KOPT-K1 (cell line): ENCODE results near the gene NDRG2.
A peak's percentile ranks its signal among the peaks of the same experiment; 100 is the strongest.
"Not testable (repeated sequence)": the region's sequence is repeated elsewhere in the genome, so short reads cannot be mapped to it uniquely, and the experiment has no call there.

Source experiments
- H3K27ac ChIP-seq: fragments of 200-600 bp; sonication (generic); 2 replicates; pipeline ENCODE4 v1.5.1; 2016; ENCODE audit warnings: antibody characterized with exemption, mild to moderate bottlenecking, low read depth, low read length; ENCODE audit not compliant: poor library complexity, severe bottlenecking
- H3K36me3 ChIP-seq: fragments of 200-600 bp; sonication (generic); 2 replicates; pipeline ENCODE4 v1.5.1; 2017; ENCODE audit warnings: antibody characterized with exemption, mild to moderate bottlenecking, low read length, moderate library complexity; ENCODE audit not compliant: insufficient read depth
- H3K9me3 ChIP-seq: fragments of 200-600 bp; sonication (generic); 2 replicates; pipeline ENCODE4 v1.5.1; 2017; ENCODE audit warnings: antibody characterized with exemption, low read length, mild to moderate bottlenecking; ENCODE audit not compliant: insufficient read depth, poor library complexity, severe bottlenecking

The NDRG2 gene

GRCh38 chr14:21014761-21015190 lies 10.1 kb downstream of the NDRG2 start:
- no peaks in the 10 kb centered on the region for H3K36me3 ChIP-seq
- H3K27ac ChIP-seq: no peak overlapping the region
- no peaks in the 10 kb centered on the region for H3K9me3 ChIP-seq

DNA sequence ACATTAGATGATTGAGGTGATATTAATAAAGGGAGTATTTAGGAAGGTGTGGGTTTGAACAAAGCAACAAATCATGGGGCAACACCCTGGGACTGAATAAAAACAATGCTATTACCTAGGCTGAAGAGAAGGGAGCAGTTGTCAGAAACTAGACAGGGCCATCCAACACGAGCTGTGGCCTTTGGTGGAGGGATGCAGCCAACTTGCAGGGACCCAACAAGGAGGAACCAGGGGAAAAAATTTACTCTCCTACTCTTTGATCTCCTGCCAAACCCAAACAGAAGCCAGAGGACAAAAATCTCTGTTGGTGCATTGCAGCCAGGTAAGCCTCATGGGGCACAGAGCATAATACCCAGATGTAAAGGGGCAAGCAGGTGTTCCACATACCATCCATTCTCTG lies 13.7 kb downstream of the NDRG2 start:
- no peaks in the 10 kb centered on the region for H3K36me3 ChIP-seq
- H3K27ac ChIP-seq: no peak overlapping the region
- no peaks in the 10 kb centered on the region for H3K9me3 ChIP-seq

DNA sequence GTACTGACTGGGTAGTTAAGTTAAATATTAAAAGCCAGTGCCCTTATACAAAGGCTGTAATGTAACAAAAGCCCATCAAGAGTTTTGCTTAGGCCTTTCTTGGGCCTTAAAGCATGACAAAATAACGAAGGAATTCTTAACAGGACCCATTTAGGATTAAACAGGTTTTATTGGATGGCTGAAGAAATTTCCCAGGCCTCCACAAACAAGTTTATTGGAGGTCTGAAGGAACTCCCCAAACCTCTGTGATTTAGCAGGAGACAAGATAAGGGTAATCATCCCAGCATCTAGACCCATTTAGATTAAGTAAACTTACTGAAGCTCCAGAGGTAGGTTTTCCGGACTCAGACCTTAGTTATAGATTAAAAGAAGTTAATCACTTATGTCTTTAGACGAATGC lies 15.1 kb downstream of the NDRG2 start:
- H3K9me3 ChIP-seq, H3K36me3 ChIP-seq, H3K27ac ChIP-seq: not testable (repeated sequence)

DNA sequence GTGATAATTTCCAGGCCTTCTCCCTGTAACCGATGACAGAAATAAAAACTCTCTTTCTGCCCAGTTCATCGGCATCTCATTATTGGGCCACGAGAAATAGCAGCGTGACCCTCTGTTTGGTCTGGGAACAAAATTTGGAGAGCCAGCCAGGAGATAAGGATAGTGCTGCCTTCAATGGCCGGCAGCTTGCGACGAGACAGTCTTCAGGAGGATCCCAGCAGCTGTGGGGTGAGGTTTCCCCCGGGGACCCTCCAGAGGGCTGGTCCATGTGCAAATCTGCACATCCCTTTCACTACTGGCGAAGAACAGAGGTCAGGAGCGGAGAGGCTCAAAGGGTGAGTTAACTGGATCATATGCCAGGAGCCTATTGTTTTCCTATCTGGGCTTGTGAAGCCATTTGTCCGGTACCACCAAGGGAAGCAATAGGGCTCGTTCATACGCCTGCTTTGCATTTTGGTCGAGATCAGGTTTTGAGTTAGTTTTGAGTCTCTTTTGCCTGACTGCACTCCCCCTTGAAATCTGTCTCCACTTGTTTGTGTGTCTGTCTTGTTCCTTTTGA lies 21.0 kb downstream of the NDRG2 start:
- H3K36me3 ChIP-seq: no peaks in the 10 kb centered on the region
- H3K27ac ChIP-seq: no peak overlapping the region
- no peaks in the 10 kb centered on the region for H3K9me3 ChIP-seq

DNA sequence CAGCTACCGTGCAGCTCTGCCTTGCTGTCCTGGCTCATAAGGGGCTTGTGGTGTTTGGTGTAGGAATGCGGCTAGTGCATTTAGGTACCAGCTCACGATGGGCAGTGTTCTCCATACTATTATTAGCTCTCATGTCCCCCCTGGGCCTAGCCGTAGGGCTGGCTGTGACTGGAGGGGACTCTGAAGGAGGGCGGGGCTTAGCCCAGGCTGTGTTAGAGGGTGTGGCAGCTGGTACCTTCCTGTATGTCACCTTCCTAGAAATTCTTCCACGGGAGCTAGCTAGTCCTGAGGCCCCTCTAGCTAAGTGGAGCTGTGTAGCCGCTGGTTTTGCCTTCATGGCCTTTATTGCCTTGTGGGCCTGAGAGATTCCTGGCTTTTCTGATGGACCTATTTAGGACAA lies 23.6 kb downstream of the NDRG2 start:
- Histone ChIP-seq H3K36me3 (peaks cover 11% of the 10 kb centered on the region), H3K9me3 (no peaks in the 10 kb centered on the region), H3K27ac (no peak overlapping the region)

DNA sequence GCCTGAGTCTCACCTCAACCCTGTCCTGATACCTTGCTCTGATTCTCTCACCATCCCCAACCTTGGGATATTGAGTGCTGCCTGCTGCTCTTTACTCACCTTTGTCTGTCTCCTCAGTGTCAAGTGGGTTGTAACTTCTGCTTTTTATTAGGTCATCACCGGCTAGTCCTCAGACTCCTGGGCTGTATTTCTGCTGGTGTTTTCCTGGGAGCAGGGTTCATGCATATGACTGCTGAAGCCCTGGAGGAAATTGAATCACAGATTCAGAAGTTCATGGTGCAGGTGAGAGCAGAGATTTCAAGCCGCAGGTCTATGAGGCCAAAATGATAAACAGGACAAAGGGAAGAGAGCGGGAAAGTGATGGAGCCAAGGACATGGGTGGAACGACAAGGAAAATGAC lies 25.3 kb downstream of the NDRG2 start:
- H3K36me3 ChIP-seq: peaks cover 28% of the 10 kb centered on the region
- H3K9me3 ChIP-seq: no peaks in the 10 kb centered on the region
- no peak overlapping the region for H3K27ac ChIP-seq

DNA sequence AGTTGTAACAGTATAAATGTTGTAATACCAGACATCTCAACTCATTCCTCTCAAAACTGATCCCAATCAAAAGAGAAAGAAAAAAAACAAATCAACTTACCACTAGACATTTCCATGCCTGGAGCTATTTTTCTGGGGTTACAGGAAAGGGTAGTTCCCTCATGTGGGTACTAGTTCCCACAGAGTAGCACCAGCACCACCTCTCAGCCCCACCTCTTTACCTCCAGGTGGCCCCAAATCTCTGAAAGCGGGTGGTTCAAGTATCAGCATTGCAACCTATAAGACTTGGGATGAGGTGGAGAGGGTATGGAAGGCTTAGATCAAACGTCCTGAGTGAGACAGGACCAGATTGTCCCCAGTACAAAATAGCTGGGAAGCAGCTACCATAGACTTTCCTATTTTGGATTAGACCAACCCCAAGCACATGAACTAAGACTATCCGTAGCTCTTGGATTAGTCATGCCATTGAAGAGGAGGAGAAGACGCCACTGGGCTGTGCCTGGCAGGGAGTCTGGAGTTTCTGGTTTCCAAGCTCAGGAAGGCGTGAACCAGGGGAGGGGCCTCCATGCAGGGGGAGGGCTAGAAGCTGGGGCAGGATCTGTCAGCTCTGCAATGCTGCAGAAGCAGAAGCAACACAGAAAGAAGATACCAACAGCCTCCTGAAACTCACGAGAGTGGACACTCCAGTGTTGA lies 26.0 kb downstream of the NDRG2 start, which contains the start of gene SLC39A2:
SLC39A2 (plus strand) TSS at position 620 of the 693 bp plus-strand sequence. CDS start 154 bp downstream, outside the sequence.
- Histone ChIP-seq H3K27ac (no peak within 1 kb of the TSS), H3K36me3 (peaks cover 35% of the 10 kb centered on the region), H3K9me3 (no peaks in the 10 kb centered on the region)

DNA sequence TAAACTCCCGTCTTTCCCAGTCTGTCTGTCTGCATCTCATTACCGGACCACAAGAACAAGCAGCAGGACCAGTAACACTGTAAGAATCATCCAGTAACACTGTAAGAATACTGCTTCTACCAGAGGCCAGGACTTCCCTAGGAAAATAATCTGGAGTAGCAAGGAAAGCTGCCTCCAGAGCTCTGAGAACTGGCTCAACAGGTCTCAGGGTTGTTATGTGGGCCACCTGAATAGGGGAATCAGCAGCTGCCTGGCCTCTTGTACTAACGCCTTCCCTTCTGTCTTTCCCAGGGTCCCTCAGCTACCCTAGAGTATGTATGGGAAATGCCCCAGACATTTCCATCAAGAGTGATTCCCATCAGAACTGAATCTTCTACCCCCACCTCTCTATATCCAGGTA lies 26.7 kb downstream of the NDRG2 start:
- Histone ChIP-seq H3K9me3 (no peaks in the 10 kb centered on the region), H3K36me3 (peaks cover 42% of the 10 kb centered on the region), H3K27ac (no peak overlapping the region)

DNA sequence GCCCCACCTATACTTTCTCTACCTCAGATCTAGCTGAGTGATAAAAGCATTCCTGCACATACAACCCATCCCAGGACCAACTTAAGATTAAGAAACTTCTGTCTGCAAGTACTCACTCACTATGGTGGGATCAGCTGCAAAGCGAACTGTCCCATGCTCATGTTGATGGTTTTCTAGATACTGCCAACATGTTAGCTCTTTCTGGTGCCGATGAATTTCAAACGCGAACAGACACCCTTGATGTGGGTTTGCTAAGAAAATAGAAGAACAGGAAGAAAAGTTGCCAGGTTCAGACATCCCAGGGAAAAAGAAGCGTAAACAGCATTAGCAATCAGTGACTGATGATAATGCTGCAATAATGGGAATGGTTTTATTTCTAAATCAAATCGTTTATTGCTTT lies 27.3 kb downstream of the NDRG2 start:
- Histone ChIP-seq H3K27ac (no peak overlapping the region), H3K9me3 (no peaks in the 10 kb centered on the region), H3K36me3 (peaks cover 48% of the 10 kb centered on the region)

DNA sequence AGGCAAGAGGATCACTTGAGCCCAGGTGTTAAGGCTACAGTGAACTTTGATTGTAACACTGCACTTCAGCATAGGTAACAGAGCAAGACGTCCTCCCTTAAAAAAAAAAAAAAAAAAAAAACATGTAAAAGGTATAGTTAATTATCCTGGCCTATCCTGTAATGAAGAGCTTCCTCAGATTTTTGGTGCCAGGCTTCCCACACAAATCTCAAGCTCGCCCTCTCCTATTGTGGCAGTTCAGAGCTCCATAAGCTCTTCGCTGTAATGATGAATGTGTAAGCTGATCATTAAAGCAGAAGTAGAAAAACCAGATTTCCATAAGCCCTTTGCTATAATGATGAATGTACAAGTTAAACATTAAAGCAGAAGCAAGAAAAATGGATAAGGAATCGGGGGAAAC lies 27.7 kb downstream of the NDRG2 start:
- Histone ChIP-seq H3K27ac (no peak overlapping the region), H3K36me3 (peaks cover 53% of the 10 kb centered on the region), H3K9me3 (no peaks in the 10 kb centered on the region)

DNA sequence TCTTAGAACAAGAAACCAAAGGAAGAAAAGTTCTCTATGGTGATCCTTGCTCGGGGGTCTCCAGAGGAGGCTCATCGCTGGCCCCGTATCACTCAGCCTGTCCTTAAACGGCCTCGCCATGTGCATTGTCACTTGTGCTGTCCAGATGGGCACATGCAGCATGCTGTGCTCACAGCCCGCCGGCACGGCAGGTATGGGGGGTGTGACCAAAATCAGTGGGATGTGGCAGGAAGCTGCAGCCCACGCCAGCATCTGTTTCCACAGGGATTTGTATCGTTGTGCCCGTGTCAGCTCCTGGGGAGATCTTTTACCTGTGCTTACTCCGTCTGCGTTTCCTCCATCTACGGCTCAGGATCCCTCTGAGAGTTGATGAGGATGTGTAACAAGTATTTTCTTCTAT lies 28.3 kb downstream of the NDRG2 start:
- H3K9me3 ChIP-seq: no peaks in the 10 kb centered on the region
- peaks cover 58% of the 10 kb centered on the region for H3K36me3 ChIP-seq
- H3K27ac ChIP-seq: no peak overlapping the region

GRCh38 chr14:20989787-20990600 lies 34.9 kb downstream of the NDRG2 start, which contains the start of gene METTL17:
Gene METTL17, plus strand, starts transcription at chr14:20989980. Its CDS starts 23 bp downstream, at chr14:20990003.
- no peaks in the 10 kb centered on the region for H3K9me3 ChIP-seq
- peak within 1 kb of the TSS; percentile 76 for H3K27ac ChIP-seq
- peaks cover 37% of the 10 kb centered on the region for H3K36me3 ChIP-seq

GRCh38 chr14:20989471-20989786 lies 35.4 kb downstream of the NDRG2 start:
- no peaks in the 10 kb centered on the region for H3K9me3 ChIP-seq
- peaks cover 31% of the 10 kb centered on the region for H3K36me3 ChIP-seq
- H3K27ac ChIP-seq: peak overlapping the region; percentile 76

DNA sequence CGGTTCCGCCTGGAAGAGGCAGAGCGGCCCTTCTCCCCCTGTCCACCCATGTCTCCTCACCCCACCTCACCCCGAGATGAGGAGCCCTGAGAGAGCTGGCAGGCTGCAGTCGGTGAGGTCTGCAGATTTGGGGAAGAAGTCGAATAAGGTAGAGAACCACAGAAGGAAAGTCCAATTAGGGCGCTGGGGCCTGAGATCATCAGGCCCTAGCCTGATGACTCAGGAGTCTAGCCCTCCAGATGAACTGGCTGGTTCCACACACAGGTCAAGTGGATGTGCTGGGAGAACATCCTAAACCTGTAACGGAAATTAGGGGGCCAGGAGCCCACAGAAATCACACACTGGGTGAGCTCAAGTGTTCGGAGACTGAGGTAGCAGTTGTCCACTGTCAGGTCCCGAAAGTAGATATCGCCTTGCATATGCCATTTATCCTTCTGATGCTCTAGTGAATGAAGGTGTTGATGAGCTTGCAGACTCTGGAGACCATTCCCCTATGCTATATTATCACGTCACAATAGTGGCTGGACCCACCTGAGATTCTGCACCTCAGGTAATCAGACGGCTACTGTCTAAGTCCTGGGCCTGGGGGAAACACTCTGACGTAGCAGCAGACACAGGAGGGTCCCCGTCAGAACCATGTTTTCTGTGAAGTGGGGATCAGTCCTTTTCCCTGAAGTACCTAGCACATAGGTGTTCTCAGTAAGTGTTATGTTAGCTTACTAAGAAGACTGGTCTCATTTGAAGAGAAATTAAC lies 36.0 kb downstream of the NDRG2 start:
- Histone ChIP-seq H3K27ac (peak overlapping the region; percentile 47), H3K9me3 (no peaks in the 10 kb centered on the region), H3K36me3 (peaks cover 26% of the 10 kb centered on the region)

- Histone ChIP-seq H3K27ac (no peak overlapping the region), H3K36me3 (peaks cover 5% of the 10 kb centered on the region), H3K9me3 (no peaks in the 10 kb centered on the region)
These were observed 38.0 kb downstream of the NDRG2 start for GRCh38 chr14:20986811-20987210.
